ENCODE results near the gene SLC44A3.
"Not testable (repeated sequence)": the region's sequence is repeated elsewhere in the genome, so short reads cannot be mapped to it uniquely, and the experiment has no call there.

SLC44A3 gene

GRCh38 chr1:94937820-94938219, 117.7 kb downstream of the SLC44A3 start:
- Histone ChIP-seq H3K36me3 (ENCODE audit: control insufficient read depth, insufficient read depth, low read length) (no peaks in the 10 kb centered on the region), H3K27ac (ENCODE audit: insufficient read depth, low read length, poor library complexity, severe bottlenecking) (no peak overlapping the region), H3K27me3 (replicated peaks; ENCODE audit: control insufficient read depth, insufficient read depth, low read length, poor library complexity, severe bottlenecking) (no peaks in the 10 kb centered on the region), H3K9me3 (ENCODE audit: control insufficient read depth, low read length) (no peaks in the 10 kb centered on the region), H3K4me3 (ENCODE audit: insufficient read depth, low read depth, low read length, poor library complexity, severe bottlenecking) (no peak overlapping the region), H3K4me1 (ENCODE audit: control insufficient read depth, insufficient read depth, low read length, poor library complexity, severe bottlenecking) (no peaks in the 10 kb centered on the region)
- no peak for DNase-seq

- H3K4me3 ChIP-seq (ENCODE audit: insufficient read depth, low read depth, low read length, poor library complexity, severe bottlenecking) = no peak overlapping the region
- no peak overlapping the region for H3K27ac ChIP-seq (ENCODE audit: insufficient read depth, low read length, poor library complexity, severe bottlenecking)
- DNase-seq = no peak
- no peaks in the 10 kb centered on the region for H3K9me3 ChIP-seq (ENCODE audit: control insufficient read depth, low read length)
- H3K4me1 ChIP-seq (ENCODE audit: control insufficient read depth, insufficient read depth, low read length, poor library complexity, severe bottlenecking) = no peaks in the 10 kb centered on the region
- H3K27me3 ChIP-seq (replicated peaks; ENCODE audit: control insufficient read depth, insufficient read depth, low read length, poor library complexity, severe bottlenecking) = no peaks in the 10 kb centered on the region
- no peaks in the 10 kb centered on the region for H3K36me3 ChIP-seq (ENCODE audit: control insufficient read depth, insufficient read depth, low read length)
These were observed 120.6 kb downstream of the SLC44A3 start for GRCh38 chr1:94940738-94941137.

DNA sequence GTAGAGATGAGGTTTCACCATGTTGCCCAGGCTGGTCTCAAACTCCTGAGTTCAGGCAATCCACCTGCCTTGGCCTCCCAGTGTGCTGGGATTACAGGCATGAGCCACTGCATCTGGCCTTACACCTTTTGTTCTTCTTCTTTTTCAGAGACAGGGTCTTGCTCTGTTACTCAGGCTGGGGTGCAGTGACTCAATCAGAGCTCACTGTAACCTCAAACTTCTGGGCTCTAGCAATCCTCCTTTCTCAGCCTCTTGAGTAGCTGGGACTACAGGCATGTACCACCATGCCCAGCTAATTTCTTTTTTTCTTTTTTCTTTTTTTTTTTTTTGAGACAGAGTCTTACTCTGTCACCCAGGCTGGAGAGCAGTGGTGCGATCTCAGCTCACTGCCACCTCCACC, 121.3 kb downstream of the SLC44A3 start:
- H3K4me3 ChIP-seq (ENCODE audit: insufficient read depth, low read depth, low read length, poor library complexity, severe bottlenecking); H3K4me1 ChIP-seq (ENCODE audit: control insufficient read depth, insufficient read depth, low read length, poor library complexity, severe bottlenecking); H3K36me3 ChIP-seq (ENCODE audit: control insufficient read depth, insufficient read depth, low read length); H3K27ac ChIP-seq (ENCODE audit: insufficient read depth, low read length, poor library complexity, severe bottlenecking); H3K9me3 ChIP-seq (ENCODE audit: control insufficient read depth, low read length); H3K27me3 ChIP-seq (replicated peaks; ENCODE audit: control insufficient read depth, insufficient read depth, low read length, poor library complexity, severe bottlenecking); DNase-seq: not testable (repeated sequence)

- DNase-seq = no peak
- Histone ChIP-seq H3K4me1 (ENCODE audit: control insufficient read depth, insufficient read depth, low read length, poor library complexity, severe bottlenecking) (no peaks in the 10 kb centered on the region), H3K4me3 (ENCODE audit: insufficient read depth, low read depth, low read length, poor library complexity, severe bottlenecking) (no peak overlapping the region), H3K9me3 (ENCODE audit: control insufficient read depth, low read length) (no peaks in the 10 kb centered on the region), H3K27me3 (replicated peaks; ENCODE audit: control insufficient read depth, insufficient read depth, low read length, poor library complexity, severe bottlenecking) (no peaks in the 10 kb centered on the region), H3K27ac (ENCODE audit: insufficient read depth, low read length, poor library complexity, severe bottlenecking) (no peak overlapping the region), H3K36me3 (ENCODE audit: control insufficient read depth, insufficient read depth, low read length) (no peaks in the 10 kb centered on the region)
These were observed 122.3 kb downstream of the SLC44A3 start for GRCh38 chr1:94942171-94943128.
